GM12878 (cell line): Measurements from ENCODE around the gene RXFP4.
A peak's percentile ranks its signal among the peaks of the same experiment; 100 is the strongest.

Source experiments
- BRCA1 ChIP-seq: IDR thresholded peaks from 2 replicates; pipeline ENCODE4 v1.6.1; 2011; ENCODE audit warnings: low read depth, low read length, improper control_type of control experiment
- CHD1 ChIP-seq: IDR thresholded peaks from 2 replicates; pipeline ENCODE4 v1.6.1; 2012; ENCODE audit warnings: low read depth, low read length, improper control_type of control experiment
- EZH2 ChIP-seq: IDR thresholded peaks from 2 replicates; pipeline ENCODE4 v1.6.1; 2012; ENCODE audit warnings: low read depth, mild to moderate bottlenecking, control low read depth, inconsistent platforms, low read length, borderline replicate concordance; ENCODE audit not compliant: control insufficient read depth
- FOXK2 ChIP-seq: fragments of 450-650 bp; IDR thresholded peaks from 2 replicates; pipeline ENCODE4 v1.6.1; 2017; ENCODE audit warnings: mild to moderate bottlenecking, moderate library complexity
- JUND ChIP-seq: IDR thresholded peaks from 2 replicates; pipeline ENCODE4 v1.6.1; 2012; ENCODE audit warnings: low read depth, mild to moderate bottlenecking, low read length, improper control_type of control experiment, moderate library complexity
- PAX8 ChIP-seq: fragments of 450-650 bp; IDR thresholded peaks from 2 replicates; pipeline ENCODE4 v1.6.1; 2017; ENCODE audit warnings: mild to moderate bottlenecking, moderate library complexity
- POLR2AphosphoS2 ChIP-seq: IDR thresholded peaks from 2 replicates; pipeline ENCODE4 v1.6.1; 2011; ENCODE audit warnings: low read depth, mild to moderate bottlenecking, low read length, improper control_type of control experiment, moderate library complexity
- POLR2AphosphoS5 ChIP-seq: IDR thresholded peaks from 2 replicates; pipeline ENCODE4 v1.6.1; 2011; ENCODE audit warnings: mild to moderate bottlenecking, low read length, inconsistent platforms
- SMARCA5 ChIP-seq: fragments of 450-650 bp; IDR thresholded peaks from 2 replicates; pipeline ENCODE4 v1.6.1; 2017; ENCODE audit warnings: mild to moderate bottlenecking
- TCF3 ChIP-seq: IDR thresholded peaks from 2 replicates; pipeline ENCODE4 v1.6.1; 2012; ENCODE audit warnings: low read depth, mild to moderate bottlenecking, low read length, borderline replicate concordance; ENCODE audit not compliant: insufficient read depth
- ZNF274 ChIP-seq: IDR thresholded peaks from one replicate; pipeline ENCODE4 v1.8.0; 2011; ENCODE audit not compliant: insufficient read length, insufficient read depth
- TF ChIP-seq, protein P1 (sequence below), 3 experiments: IDR thresholded peaks in 2 of 3; conservative IDR thresholded peaks in 1 of 3; 2 replicates each; pipeline ENCODE4 v1.5.1; 2011; ENCODE audit warnings: low read depth in 3 of 3, low read length in 3 of 3, mild to moderate bottlenecking in 3 of 3, control low read depth in 2 of 3, moderate library complexity in 2 of 3, inconsistent platforms in 1 of 3, mixed read lengths in 1 of 3; ENCODE audit not compliant: control insufficient read depth in 2 of 3, insufficient read depth in 1 of 3; ENCODE audit errors: extremely low read depth in 1 of 3
- TF ChIP-seq, protein P2 (sequence below): IDR thresholded peaks from 2 replicates; pipeline ENCODE4 v1.6.1; 2012; ENCODE audit warnings: mild to moderate bottlenecking, low read depth, low read length
- TF ChIP-seq, protein P3 (sequence below): IDR thresholded peaks from 2 replicates; pipeline ENCODE4 v1.6.1; 2011; ENCODE audit warnings: borderline replicate concordance, low read depth, mild to moderate bottlenecking, moderate library complexity, mixed read lengths, low read length; ENCODE audit not compliant: insufficient read depth; ENCODE audit errors: extremely low read length

- no peak for TF ChIP-seq POLR2AphosphoS2
- TF ChIP-seq PAX8, result no peak
- no peak for TF ChIP-seq TCF3
- TF ChIP-seq FOXK2, result no peak
- TF ChIP-seq POLR2AphosphoS5, result no peak
- TF ChIP-seq BRCA1, result no peak
- TF ChIP-seq SMARCA5, result no peak
- TF ChIP-seq, protein P1, sequence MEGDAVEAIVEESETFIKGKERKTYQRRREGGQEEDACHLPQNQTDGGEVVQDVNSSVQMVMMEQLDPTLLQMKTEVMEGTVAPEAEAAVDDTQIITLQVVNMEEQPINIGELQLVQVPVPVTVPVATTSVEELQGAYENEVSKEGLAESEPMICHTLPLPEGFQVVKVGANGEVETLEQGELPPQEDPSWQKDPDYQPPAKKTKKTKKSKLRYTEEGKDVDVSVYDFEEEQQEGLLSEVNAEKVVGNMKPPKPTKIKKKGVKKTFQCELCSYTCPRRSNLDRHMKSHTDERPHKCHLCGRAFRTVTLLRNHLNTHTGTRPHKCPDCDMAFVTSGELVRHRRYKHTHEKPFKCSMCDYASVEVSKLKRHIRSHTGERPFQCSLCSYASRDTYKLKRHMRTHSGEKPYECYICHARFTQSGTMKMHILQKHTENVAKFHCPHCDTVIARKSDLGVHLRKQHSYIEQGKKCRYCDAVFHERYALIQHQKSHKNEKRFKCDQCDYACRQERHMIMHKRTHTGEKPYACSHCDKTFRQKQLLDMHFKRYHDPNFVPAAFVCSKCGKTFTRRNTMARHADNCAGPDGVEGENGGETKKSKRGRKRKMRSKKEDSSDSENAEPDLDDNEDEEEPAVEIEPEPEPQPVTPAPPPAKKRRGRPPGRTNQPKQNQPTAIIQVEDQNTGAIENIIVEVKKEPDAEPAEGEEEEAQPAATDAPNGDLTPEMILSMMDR (IDR thresholded peaks at IDR 0.05 in 2 of 3, conservative IDR thresholded peaks at IDR 0.05 in 1 of 3; ENCODE audit: control insufficient read depth in 2 of 3, extremely low read depth in 1 of 3, insufficient read depth in 1 of 3, low read depth in 3 of 3, low read length in 3 of 3), result peak; percentile 9 to 22 (median 19); a peak in 2 of 6 replicates
- TF ChIP-seq, protein P2, sequence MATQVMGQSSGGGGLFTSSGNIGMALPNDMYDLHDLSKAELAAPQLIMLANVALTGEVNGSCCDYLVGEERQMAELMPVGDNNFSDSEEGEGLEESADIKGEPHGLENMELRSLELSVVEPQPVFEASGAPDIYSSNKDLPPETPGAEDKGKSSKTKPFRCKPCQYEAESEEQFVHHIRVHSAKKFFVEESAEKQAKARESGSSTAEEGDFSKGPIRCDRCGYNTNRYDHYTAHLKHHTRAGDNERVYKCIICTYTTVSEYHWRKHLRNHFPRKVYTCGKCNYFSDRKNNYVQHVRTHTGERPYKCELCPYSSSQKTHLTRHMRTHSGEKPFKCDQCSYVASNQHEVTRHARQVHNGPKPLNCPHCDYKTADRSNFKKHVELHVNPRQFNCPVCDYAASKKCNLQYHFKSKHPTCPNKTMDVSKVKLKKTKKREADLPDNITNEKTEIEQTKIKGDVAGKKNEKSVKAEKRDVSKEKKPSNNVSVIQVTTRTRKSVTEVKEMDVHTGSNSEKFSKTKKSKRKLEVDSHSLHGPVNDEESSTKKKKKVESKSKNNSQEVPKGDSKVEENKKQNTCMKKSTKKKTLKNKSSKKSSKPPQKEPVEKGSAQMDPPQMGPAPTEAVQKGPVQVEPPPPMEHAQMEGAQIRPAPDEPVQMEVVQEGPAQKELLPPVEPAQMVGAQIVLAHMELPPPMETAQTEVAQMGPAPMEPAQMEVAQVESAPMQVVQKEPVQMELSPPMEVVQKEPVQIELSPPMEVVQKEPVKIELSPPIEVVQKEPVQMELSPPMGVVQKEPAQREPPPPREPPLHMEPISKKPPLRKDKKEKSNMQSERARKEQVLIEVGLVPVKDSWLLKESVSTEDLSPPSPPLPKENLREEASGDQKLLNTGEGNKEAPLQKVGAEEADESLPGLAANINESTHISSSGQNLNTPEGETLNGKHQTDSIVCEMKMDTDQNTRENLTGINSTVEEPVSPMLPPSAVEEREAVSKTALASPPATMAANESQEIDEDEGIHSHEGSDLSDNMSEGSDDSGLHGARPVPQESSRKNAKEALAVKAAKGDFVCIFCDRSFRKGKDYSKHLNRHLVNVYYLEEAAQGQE, result no peak
- TF ChIP-seq JUND, result no peak
- TF ChIP-seq CHD1, result no peak
- TF ChIP-seq, protein P3, sequence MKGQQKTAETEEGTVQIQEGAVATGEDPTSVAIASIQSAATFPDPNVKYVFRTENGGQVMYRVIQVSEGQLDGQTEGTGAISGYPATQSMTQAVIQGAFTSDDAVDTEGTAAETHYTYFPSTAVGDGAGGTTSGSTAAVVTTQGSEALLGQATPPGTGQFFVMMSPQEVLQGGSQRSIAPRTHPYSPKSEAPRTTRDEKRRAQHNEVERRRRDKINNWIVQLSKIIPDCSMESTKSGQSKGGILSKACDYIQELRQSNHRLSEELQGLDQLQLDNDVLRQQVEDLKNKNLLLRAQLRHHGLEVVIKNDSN, result no peak
- no peak for TF ChIP-seq ZNF274
- TF ChIP-seq EZH2, result no peak
Measured at GRCh38 chr1:155983191-155984024, 42.0 kb downstream of the RXFP4 start.
